HG02642 (cell line): ENCODE data around the gene SNX27.
"Not testable (repeated sequence)": the region's sequence is repeated elsewhere in the genome, so short reads cannot be mapped to it uniquely, and the experiment has no call there.

Source experiments
- ATAC-seq: cut with Tn5 transposase; IDR thresholded peaks from one replicate; pipeline ENCODE4 v1.9.1; 2021; ENCODE audit warnings: mild to moderate bottlenecking; ENCODE audit not compliant: unreplicated experiment, poor library complexity

Gene SNX27

GRCh38 chr1:151718011-151718431, 106.2 kb downstream of the SNX27 start:
- no peak for ATAC-seq

GRCh38 chr1:151718666-151719065, 106.8 kb downstream of the SNX27 start:
- ATAC-seq: no peak

- no peak for ATAC-seq
Observed at GRCh38 chr1:151720125-151720524, 108.3 kb downstream of the SNX27 start.

- peak; percentile 57 for ATAC-seq
Observed at GRCh38 chr1:151720554-151720953, 108.7 kb downstream of the SNX27 start.

- ATAC-seq: peak; percentile 70
Observed at GRCh38 chr1:151720974-151721787, 109.3 kb downstream of the SNX27 start, which contains the start of gene RIIAD1. Gene RIIAD1, plus strand, starts transcription at chr1:151721522. Its CDS starts 15 bp downstream, at chr1:151721537.

- ATAC-seq: no peak
Observed at GRCh38 chr1:151721788-151722510, 110.1 kb downstream of the SNX27 start.

DNA sequence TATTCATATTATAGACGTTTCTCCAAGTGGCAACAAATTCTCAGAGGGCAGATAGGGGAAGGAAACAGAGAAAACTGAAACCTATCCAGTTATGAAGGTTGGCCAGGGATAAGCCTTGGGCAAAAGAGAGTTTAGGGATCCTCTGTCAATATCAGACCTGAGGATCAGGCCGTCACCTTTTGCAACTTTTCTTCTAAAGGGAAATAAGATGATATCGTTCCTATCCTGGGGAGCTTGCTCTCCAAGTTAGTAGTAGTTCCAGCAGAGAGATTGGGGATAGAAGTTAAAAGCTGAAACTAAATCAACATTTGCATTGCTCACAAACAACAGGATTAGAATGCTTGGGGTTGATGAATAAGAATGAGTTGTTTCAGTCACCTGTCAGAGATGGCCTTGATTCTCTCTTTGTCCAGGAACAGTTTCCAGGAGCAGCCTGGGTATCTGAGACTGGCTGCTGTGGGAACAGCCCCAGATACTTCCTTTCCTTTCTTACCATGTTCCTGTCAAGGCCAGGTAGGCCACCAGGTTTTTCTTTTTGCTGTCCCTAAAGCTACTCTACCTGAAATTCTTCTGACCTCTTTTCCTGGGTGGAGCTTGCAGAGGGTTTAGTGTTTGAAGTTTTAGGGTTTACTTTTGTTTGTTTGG, 112.0 kb downstream of the SNX27 start:
- no peak for ATAC-seq

GRCh38 chr1:151728151-151729054, 116.6 kb downstream of the SNX27 start:
- ATAC-seq: no peak

DNA sequence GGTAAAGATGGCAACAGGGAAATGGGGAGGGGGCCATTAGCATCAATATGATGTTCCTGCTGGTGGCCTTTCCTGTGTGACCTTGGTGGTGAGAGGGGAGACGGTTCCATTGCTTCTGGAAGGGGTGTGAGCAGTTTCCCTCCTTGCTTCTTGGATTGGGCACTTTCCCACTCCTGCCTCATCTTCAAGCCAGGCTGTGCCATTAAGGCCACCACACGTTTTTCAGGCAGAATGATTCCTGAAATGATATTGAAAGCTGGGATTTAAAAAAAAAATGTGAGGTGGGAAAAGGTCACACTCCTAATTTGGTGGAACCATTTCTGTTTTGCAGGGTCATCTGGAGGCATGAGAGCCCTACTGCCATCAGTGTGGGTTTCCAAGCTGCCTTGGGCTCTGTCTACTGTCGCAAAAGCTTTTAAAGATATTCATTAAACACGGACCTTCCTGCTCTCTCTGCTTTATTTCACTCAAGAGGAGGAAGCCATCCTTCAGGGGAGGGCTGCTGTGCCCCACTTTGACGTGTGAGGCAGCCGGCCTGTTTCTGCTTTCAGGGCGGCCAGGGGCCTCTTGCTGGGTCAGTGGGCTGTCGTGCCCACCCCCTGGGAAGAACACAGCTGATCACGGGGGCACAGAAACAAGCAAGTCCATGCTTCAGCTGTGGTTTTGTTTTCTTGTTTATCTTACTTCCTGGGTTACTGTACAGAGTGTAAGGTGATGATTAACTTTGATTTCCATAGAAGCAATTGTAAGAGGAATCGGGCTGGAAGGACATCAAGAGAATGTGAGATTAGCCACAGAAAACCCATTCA, 117.5 kb downstream of the SNX27 start:
- no peak for ATAC-seq

DNA sequence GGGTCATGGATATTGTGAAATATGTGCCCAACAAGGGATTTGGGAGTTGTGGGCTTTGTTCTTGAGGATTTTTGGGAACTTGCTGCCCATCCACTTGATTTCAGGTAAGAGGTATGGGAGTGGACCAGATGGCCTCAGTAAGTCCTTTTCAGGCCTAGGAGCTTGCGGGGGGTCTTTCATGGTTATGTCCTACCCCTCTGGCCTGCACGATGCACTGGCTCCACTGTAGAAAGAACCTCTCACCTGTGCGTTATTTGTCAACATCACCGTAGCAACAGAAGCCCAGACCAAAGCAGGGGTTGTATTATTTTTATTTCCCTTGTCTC, 118.1 kb downstream of the SNX27 start:
- ATAC-seq: no peak

GRCh38 chr1:151733126-151733525, 121.3 kb downstream of the SNX27 start:
- ATAC-seq: no peak

DNA sequence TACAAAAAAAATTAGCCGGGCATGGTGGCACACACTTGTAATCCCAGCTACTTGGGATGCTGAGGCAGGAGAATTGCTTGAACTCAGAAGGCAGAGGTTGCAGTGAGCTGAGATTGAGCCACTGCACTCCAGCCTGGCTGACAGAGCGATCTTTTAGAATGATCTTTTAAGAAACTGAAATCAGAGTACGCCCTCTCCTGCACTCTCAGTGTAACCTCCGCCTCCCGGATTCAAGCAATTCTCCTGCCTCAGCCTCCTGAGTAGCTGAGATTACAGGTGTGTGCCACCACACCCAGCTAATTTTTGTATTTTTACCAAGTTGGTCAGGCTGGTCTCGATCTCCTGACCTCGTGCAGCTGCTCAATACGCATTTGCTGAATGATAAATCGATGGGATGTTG, 122.1 kb downstream of the SNX27 start:
- ATAC-seq: not testable (repeated sequence)

DNA sequence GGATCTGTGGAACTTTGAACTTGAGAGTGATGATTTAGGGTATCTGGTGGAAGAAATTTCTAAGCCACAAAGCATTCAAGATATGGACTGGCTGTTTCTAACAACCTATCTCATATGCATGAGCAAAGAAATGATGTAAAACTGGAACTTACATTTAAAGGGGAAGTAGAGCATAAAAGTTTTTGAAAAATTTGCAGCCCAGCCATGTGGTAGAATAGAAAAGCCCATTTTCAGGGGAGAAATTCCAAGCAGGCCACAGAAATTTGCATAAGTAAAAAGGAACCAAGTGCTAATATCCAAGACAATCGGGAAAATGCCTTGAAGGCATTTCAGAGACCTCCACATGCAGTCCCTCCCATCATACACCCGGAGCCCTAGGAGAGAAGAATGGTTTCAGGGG, 125.2 kb downstream of the SNX27 start:
- no peak for ATAC-seq

DNA sequence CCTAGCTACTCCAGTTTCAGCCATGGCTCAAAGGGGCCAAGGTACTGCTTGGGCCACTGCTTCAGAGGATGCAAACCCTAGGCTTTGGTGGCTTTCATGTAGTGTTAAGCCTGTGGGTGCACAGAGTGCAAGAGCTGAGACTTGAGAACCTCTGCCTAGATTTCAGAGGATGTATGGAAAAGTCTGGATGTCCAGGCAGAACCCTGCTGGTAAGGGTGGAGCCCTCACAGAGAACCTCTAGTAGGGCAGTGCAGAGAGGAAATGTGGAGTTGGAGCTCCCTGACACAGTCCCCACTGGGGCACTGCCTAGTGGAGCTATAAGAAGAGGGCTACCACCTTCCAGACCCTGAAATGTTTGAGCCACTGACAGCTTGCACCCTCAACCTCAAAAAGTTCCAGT, 125.6 kb downstream of the SNX27 start:
- no peak for ATAC-seq

- ATAC-seq: no peak
Observed at GRCh38 chr1:151739590-151740355, 127.9 kb downstream of the SNX27 start.

- no peak for ATAC-seq
Observed at GRCh38 chr1:151741516-151741915, 129.7 kb downstream of the SNX27 start.
